IMR-90 (cell line): ENCODE results near the gene ARFGEF3. TPM values are rescaled to one million over a fixed set of nuclear protein-coding genes. Genes with fewer than 3 reads are reported as not detected.

Experiments
- ATAC-seq: fragments of 200-7000 bp; cut with Tn5 transposase; 2 replicates; pipeline ENCODE4 v1.9.1; 2020; ENCODE audit warnings: low read depth, mild to moderate bottlenecking, moderate library complexity
- BruUV-seq: library from RNA; stranded (reverse); fragments of 400-500 nt; replicated peaks from 2 replicates; lab custom pipeline; 2021; lab: Mats Ljungman, UMichigan
- CTCF ChIA-PET: fragments of 300-600 bp; formaldehyde crosslinking; extraction: SDS; loops from one replicate; lab custom pipeline; 2021; ENCODE audit warnings: antibody characterized with exemption; lab: Yijun Ruan, JAX
- POLR2A ChIA-PET: fragments of 300-600 bp; sonication (Branson Sonifier 250); formaldehyde crosslinking; loops from one replicate; lab custom pipeline; 2022; ENCODE audit warnings: antibody characterized with exemption; ENCODE audit not compliant: unreplicated experiment; lab: Charles Lee
- DNase-seq: peaks from one replicate; pipeline ENCODE4 v3.0.0; 2013
- H2AFZ ChIP-seq: replicated peaks from 2 replicates; pipeline ENCODE3; 2013; ENCODE audit warnings: low read length, mild to moderate bottlenecking; ENCODE audit not compliant: poor library complexity
- H2AK5ac ChIP-seq: 2 replicates; pipeline ENCODE4 v1.6.1; 2013; ENCODE audit warnings: low read depth, low read length, inconsistent platforms
- H2AK9ac ChIP-seq: replicated peaks from 2 replicates; pipeline ENCODE3; 2013; ENCODE audit warnings: mild to moderate bottlenecking, low read depth, low read length, moderate library complexity; ENCODE audit not compliant: poor library complexity
- H2BK120ac ChIP-seq: 2 replicates; pipeline ENCODE4 v1.6.1; 2013; ENCODE audit warnings: low read depth, low read length, inconsistent platforms
- H2BK15ac ChIP-seq: 3 replicates; pipeline ENCODE4 v1.6.1; 2013; ENCODE audit warnings: low read depth, low read length, inconsistent platforms
- H2BK20ac ChIP-seq: 2 replicates; pipeline ENCODE4 v1.6.1; 2013; ENCODE audit warnings: low read depth, mild to moderate bottlenecking, inconsistent platforms, low read length, moderate library complexity
- H2BK5ac ChIP-seq: 2 replicates; pipeline ENCODE4 v1.6.1; 2013; ENCODE audit warnings: mild to moderate bottlenecking, low read depth, low read length, inconsistent platforms; ENCODE audit not compliant: poor library complexity, severe bottlenecking
- H3K14ac ChIP-seq: replicated peaks from 2 replicates; pipeline ENCODE4 v1.6.1; 2013; ENCODE audit warnings: low read depth, low read length, inconsistent platforms
- H3K18ac ChIP-seq: 2 replicates; pipeline ENCODE4 v1.6.1; 2013; ENCODE audit warnings: low read depth, low read length, control low read depth
- H3K23ac ChIP-seq: 2 replicates; pipeline ENCODE4 v1.6.1; 2013; ENCODE audit warnings: low read depth, low read length, inconsistent platforms
- H3K27ac ChIP-seq: 2 replicates; pipeline ENCODE4 v1.5.1; 2013; ENCODE audit warnings: mild to moderate bottlenecking, control low read depth, low read length; ENCODE audit not compliant: insufficient read depth
- H3K27me3 ChIP-seq: 2 replicates; pipeline ENCODE4 v1.6.1; 2013; ENCODE audit warnings: low read length; ENCODE audit not compliant: control insufficient read depth, insufficient read depth
- H3K36me3 ChIP-seq: 2 replicates; pipeline ENCODE4 v1.6.1; 2013; ENCODE audit warnings: low read length, mixed read lengths; ENCODE audit not compliant: control insufficient read depth, insufficient read depth
- H3K4ac ChIP-seq: 2 replicates; pipeline ENCODE4 v1.6.1; 2013; ENCODE audit warnings: low read depth, low read length, inconsistent platforms
- H3K4me1 ChIP-seq: 2 replicates; pipeline ENCODE4 v1.6.1; 2013; ENCODE audit warnings: low read length, mixed read lengths; ENCODE audit not compliant: control insufficient read depth, insufficient read depth
- H3K4me2 ChIP-seq: 2 replicates; pipeline ENCODE4 v1.6.1; 2013; ENCODE audit warnings: low read depth, mild to moderate bottlenecking, control low read depth, low read length, moderate library complexity
- H3K4me3 ChIP-seq: 2 replicates; pipeline ENCODE4 v1.5.1; 2013; ENCODE audit warnings: low read depth, mild to moderate bottlenecking, control low read depth, low read length, moderate library complexity; ENCODE audit not compliant: insufficient read depth
- H3K56ac ChIP-seq: 2 replicates; pipeline ENCODE4 v1.6.1; 2013; ENCODE audit warnings: low read length, inconsistent platforms; ENCODE audit not compliant: insufficient read depth; ENCODE audit errors: extremely low read depth
- H3K79me1 ChIP-seq, 2 experiments: 2 replicates each; pipeline ENCODE4 v1.6.1; 2013; ENCODE audit warnings: low read length in 2 of 2, inconsistent platforms in 1 of 2, low read depth in 1 of 2
- H3K9ac ChIP-seq: 2 replicates; pipeline ENCODE4 v1.6.1; 2013; ENCODE audit warnings: low read depth, low read length, control low read depth
- H3K9me1 ChIP-seq: 2 replicates; pipeline ENCODE4 v1.6.1; 2013; ENCODE audit warnings: low read length, inconsistent platforms; ENCODE audit not compliant: insufficient read depth
- H3K9me3 ChIP-seq: 2 replicates; pipeline ENCODE4 v1.6.1; 2013; ENCODE audit warnings: low read length; ENCODE audit not compliant: control insufficient read depth, insufficient read depth
- H4K20me1 ChIP-seq: 2 replicates; pipeline ENCODE4 v1.6.1; 2013; ENCODE audit warnings: low read length, inconsistent platforms; ENCODE audit not compliant: insufficient read depth
- H4K5ac ChIP-seq: 2 replicates; pipeline ENCODE4 v1.6.1; 2013; ENCODE audit warnings: mild to moderate bottlenecking, low read depth, low read length, control low read depth
- H4K8ac ChIP-seq, 2 experiments: 2 replicates each; pipeline ENCODE4 v1.6.1; 2013; ENCODE audit warnings: low read depth in 2 of 2, low read length in 2 of 2, control low read depth in 1 of 2, inconsistent platforms in 1 of 2
- H4K91ac ChIP-seq: 2 replicates; pipeline ENCODE4 v1.6.1; 2013; ENCODE audit warnings: low read depth, low read length, inconsistent platforms; ENCODE audit not compliant: insufficient read depth
- CEBPB ChIP-seq: IDR thresholded peaks from 2 replicates; pipeline ENCODE4 v1.6.1; 2012; ENCODE audit warnings: low read depth, low read length, improper control_type of control experiment
- CHD1 ChIP-seq: IDR thresholded peaks from 2 replicates; pipeline ENCODE4 v1.6.1; 2012; ENCODE audit warnings: low read depth, low read length, improper control_type of control experiment
- CTCF ChIP-seq: conservative IDR thresholded peaks from 2 replicates; pipeline ENCODE4 v1.5.1; 2012; ENCODE audit warnings: mild to moderate bottlenecking, low read depth, low read length, improper control_type of control experiment
- ELK1 ChIP-seq: fragments of 150-350 bp; IDR thresholded peaks from 2 replicates; pipeline ENCODE4 v1.6.1; 2016; ENCODE audit warnings: low read depth, mild to moderate bottlenecking, low read length, moderate library complexity, borderline replicate concordance
- FOS ChIP-seq: fragments of 150-350 bp; IDR thresholded peaks from 2 replicates; pipeline ENCODE4 v1.6.1; 2016; ENCODE audit warnings: low read depth, low read length
- MAFK ChIP-seq: IDR thresholded peaks from 2 replicates; pipeline ENCODE4 v1.6.1; 2012; ENCODE audit warnings: low read depth, low read length, improper control_type of control experiment
- MXI1 ChIP-seq: IDR thresholded peaks from 2 replicates; pipeline ENCODE4 v1.6.1; 2012; ENCODE audit warnings: low read depth, mild to moderate bottlenecking, low read length, moderate library complexity, borderline replicate concordance
- POLR2A ChIP-seq: IDR thresholded peaks from 2 replicates; pipeline ENCODE4 v1.6.1; 2012; ENCODE audit warnings: mild to moderate bottlenecking, low read depth, low read length
- RAD21 ChIP-seq: IDR thresholded peaks from 2 replicates; pipeline ENCODE4 v1.6.1; 2012; ENCODE audit warnings: low read length, improper control_type of control experiment
- RCOR1 ChIP-seq: IDR thresholded peaks from 2 replicates; pipeline ENCODE4 v1.6.1; 2012; ENCODE audit warnings: mild to moderate bottlenecking, low read length, improper control_type of control experiment; ENCODE audit not compliant: insufficient replicate concordance
- RFX5 ChIP-seq: IDR thresholded peaks from 2 replicates; pipeline ENCODE4 v1.8.0; 2012; ENCODE audit warnings: low read depth, mild to moderate bottlenecking, low read length, moderate library complexity
- SMC3 ChIP-seq: fragments of 150-350 bp; IDR thresholded peaks from 2 replicates; pipeline ENCODE4 v1.6.1; 2016; ENCODE audit warnings: low read depth, mild to moderate bottlenecking, antibody characterized with exemption, low read length, moderate library complexity
- WGBS, 2 experiments: methylation state at CpG; one replicate each; pipeline versions ENCODE4 v1.1.5 to v1.1.7; 2013; ENCODE audit warnings: missing lambda C conversion rate in 2 of 2; ENCODE audit not compliant: insufficient read length in 1 of 2; ENCODE audit errors: extremely low coverage in 2 of 2; 5-methylcytosine and 5-hydroxymethylcytosine counted together
- dilution Hi-C: fragments of 300-500 bp; cut with HindIII; formaldehyde crosslinking; loops from one replicate; pipeline ENCODE4 v1.14.3; 2018; ENCODE audit warnings: low sequenced_read_pairs; ENCODE audit not compliant: unreplicated experiment
- in situ Hi-C: fragments of 300-500 bp; cut with MboI; formaldehyde crosslinking; loops from 3 replicates; pipeline ENCODE4 v1.14.3; 2019; ENCODE audit warnings: low sequenced_read_pairs, inconsistent platforms, mixed read lengths
- intact Hi-C: fragments of 100-400 bp; cut with micrococcal nuclease; formaldehyde crosslinking; loops from 2 replicates; pipeline ENCODE4 v1.10.0; 2022
- polyA plus RNA-seq, 3 experiments: library from polyadenylated mRNA; depleted of rRNA; stranded (reverse); fragments of >200 nt; gene quantifications; 2 replicates each; pipeline ENCODE4 v1.2.3, GENCODE V29; 2012; ENCODE audit warnings: low replicate concordance in 1 of 3
- total RNA-seq: library from RNA; depleted of rRNA; stranded (reverse); fragments of >200 nt; gene quantifications from 2 replicates; pipeline ENCODE4 v1.2.3, GENCODE V29; 2012

The ARFGEF3 gene
- total and polyA plus RNA-seq, 2 of the 4 experiments (the other 2 are of a cell fraction): under 0.01 to 0.02 TPM

- no peak overlapping the region for H4K91ac ChIP-seq
- no peak overlapping the region for H2AK9ac ChIP-seq
- POLR2A ChIA-PET: no interaction called here
- H2AK5ac ChIP-seq: no peak overlapping the region
- H3K36me3 ChIP-seq: no peaks in the 10 kb centered on the region
- H4K8ac ChIP-seq: no peak overlapping the region
- H3K79me1 ChIP-seq: no peaks in the 10 kb centered on the region
- H2AFZ ChIP-seq: no peak overlapping the region
- H3K4me2 ChIP-seq: no peak overlapping the region
- ATAC-seq: no peak
- BruUV-seq: no TSS peak
- H4K5ac ChIP-seq: no peak overlapping the region
- H3K23ac ChIP-seq: no peak overlapping the region
- no peaks in the 10 kb centered on the region for H3K9me1 ChIP-seq
- H2BK5ac ChIP-seq: no peak overlapping the region
- CTCF ChIA-PET: no interaction called here
- no peaks in the 10 kb centered on the region for H3K4me1 ChIP-seq
- H3K56ac ChIP-seq: no peak overlapping the region
- no peak overlapping the region for H3K4ac ChIP-seq
- H3K27me3 ChIP-seq: peaks cover 2% of the 10 kb centered on the region
- dilution Hi-C loops: no loop called here
- no peak overlapping the region for H2BK15ac ChIP-seq
- in situ Hi-C loops: no loop called here
- H3K27ac ChIP-seq: no peak overlapping the region
- no peaks in the 10 kb centered on the region for H3K9me3 ChIP-seq
- no peak overlapping the region for H2BK120ac ChIP-seq
- no peak overlapping the region for H2BK20ac ChIP-seq
- no peak overlapping the region for H3K9ac ChIP-seq
- H4K20me1 ChIP-seq: no peaks in the 10 kb centered on the region
- no peak overlapping the region for H3K4me3 ChIP-seq
- DNase-seq: no peak
- H3K14ac ChIP-seq: no peak overlapping the region
- H3K18ac ChIP-seq: no peak overlapping the region
- intact Hi-C loops: no loop called here
- TF ChIP-seq SMC3 (no peak), MAFK (no peak), FOS (no peak), RCOR1 (no peak), CTCF (no peak), CEBPB (no peak), RFX5 (no peak), ELK1 (no peak), RAD21 (no peak), CHD1 (no peak), POLR2A (no peak), MXI1 (no peak)
- WGBS, 2 experiments: 22% methylated on average over 4 of the region's 6 CpGs; no CpG with 5 or more reads in 1 of the 2 experiments
These were observed 36.8 kb downstream of the ARFGEF3 start for GRCh38 chr6:138198430-138199091.
